Astrocyte (in vitro differentiated cells and primary cell): ENCODE measurements around the gene DHX29. TPM values are rescaled to one million over a fixed set of nuclear protein-coding genes. Genes with fewer than 3 reads are reported as not detected.

Experiments
- DNase-seq: peaks from one replicate; pipeline ENCODE4 v3.0.0-alpha.2; 2010; ENCODE audit warnings: low read depth
- FAIRE-seq: peaks from 2 replicates; lab custom pipeline; 2011; peaks lifted over from hg19 to GRCh38; lab: Jason Lieb, UNC
- H2AFZ ChIP-seq: 2 replicates; pipeline ENCODE4 v1.6.0; 2012; ENCODE audit warnings: low read depth, low read length, inconsistent platforms
- H3K27ac ChIP-seq: 2 replicates; pipeline ENCODE4 v1.5.1; 2011; ENCODE audit warnings: low read depth, low read length, inconsistent platforms
- H3K27me3 ChIP-seq: 2 replicates; pipeline ENCODE4 v1.6.0; 2011; ENCODE audit warnings: low read length, inconsistent platforms; ENCODE audit not compliant: insufficient read depth
- H3K36me3 ChIP-seq: 2 replicates; pipeline ENCODE4 v1.5.1; 2011; ENCODE audit warnings: low read length, inconsistent platforms; ENCODE audit not compliant: insufficient read depth
- H3K4me1 ChIP-seq: 2 replicates; pipeline ENCODE4 v1.5.1; 2011; ENCODE audit warnings: low read length, inconsistent platforms; ENCODE audit not compliant: insufficient read depth
- H3K4me2 ChIP-seq: 2 replicates; pipeline ENCODE4 v1.6.0; 2012; ENCODE audit warnings: low read length, inconsistent platforms
- H3K4me3 ChIP-seq: 2 replicates; pipeline ENCODE4 v1.5.1; 2011; ENCODE audit warnings: low read depth, mild to moderate bottlenecking, low read length, inconsistent platforms; ENCODE audit not compliant: insufficient read depth
- H3K79me2 ChIP-seq: 2 replicates; pipeline ENCODE4 v1.6.0; 2012; ENCODE audit warnings: mild to moderate bottlenecking, low read length, inconsistent platforms; ENCODE audit not compliant: insufficient read depth
- H3K9ac ChIP-seq: 2 replicates; pipeline ENCODE4 v1.6.0; 2012; ENCODE audit warnings: mild to moderate bottlenecking, low read length, inconsistent platforms
- H3K9me3 ChIP-seq: 2 replicates; pipeline ENCODE4 v1.5.1; 2012; ENCODE audit warnings: low read depth, mild to moderate bottlenecking, low read length, inconsistent platforms; ENCODE audit not compliant: insufficient read depth
- H4K20me1 ChIP-seq: 2 replicates; pipeline ENCODE4 v1.6.0; 2012; ENCODE audit warnings: low read length, inconsistent platforms; ENCODE audit not compliant: insufficient read depth
- H3K27ac Mint-ChIP-seq: one replicate; pipeline ENCODE4 v1.8.0; 2021; ENCODE audit warnings: mild to moderate bottlenecking, mixed read lengths; ENCODE audit not compliant: unreplicated experiment
- H3K27me3 Mint-ChIP-seq: one replicate; pipeline ENCODE4 v1.8.0; 2021; ENCODE audit warnings: low read depth, mixed read lengths; ENCODE audit not compliant: unreplicated experiment
- H3K36me3 Mint-ChIP-seq: one replicate; pipeline ENCODE4 v1.8.0; 2021; ENCODE audit warnings: low read depth, mixed read lengths; ENCODE audit not compliant: unreplicated experiment
- H3K4me1 Mint-ChIP-seq: one replicate; pipeline ENCODE4 v1.8.0; 2021; ENCODE audit warnings: low read depth, mixed read lengths; ENCODE audit not compliant: unreplicated experiment
- H3K4me3 Mint-ChIP-seq: one replicate; pipeline ENCODE4 v1.8.0; 2021; ENCODE audit warnings: mild to moderate bottlenecking, moderate library complexity, mixed read lengths; ENCODE audit not compliant: unreplicated experiment
- H3K9me3 Mint-ChIP-seq: one replicate; pipeline ENCODE4 v1.8.0; 2021; ENCODE audit warnings: mild to moderate bottlenecking, mixed read lengths; ENCODE audit not compliant: unreplicated experiment
- EZH2 ChIP-seq: IDR thresholded peaks from 2 replicates; pipeline ENCODE4 v1.6.1; 2012; ENCODE audit warnings: mild to moderate bottlenecking, low read length, inconsistent platforms; ENCODE audit not compliant: insufficient read depth
- total RNA-seq: library from RNA; stranded (reverse); gene quantifications from 2 replicates; pipeline ENCODE4 v1.2.1, GENCODE V29; 2021
- TF ChIP-seq, protein P1 (sequence below): IDR thresholded peaks from 2 replicates; pipeline ENCODE4 v1.5.1; 2011; ENCODE audit warnings: low read depth, mild to moderate bottlenecking, inconsistent platforms, low read length, moderate library complexity; ENCODE audit not compliant: insufficient read depth

The DHX29 gene
- total RNA-seq, 1 donor from 2014 or later: 27.0 TPM

GRCh38 chr5:55226027-55226933, 81.2 kb downstream of the DHX29 start:
- H3K79me2 ChIP-seq: no peaks in the 10 kb centered on the region
- TF ChIP-seq, protein P1, sequence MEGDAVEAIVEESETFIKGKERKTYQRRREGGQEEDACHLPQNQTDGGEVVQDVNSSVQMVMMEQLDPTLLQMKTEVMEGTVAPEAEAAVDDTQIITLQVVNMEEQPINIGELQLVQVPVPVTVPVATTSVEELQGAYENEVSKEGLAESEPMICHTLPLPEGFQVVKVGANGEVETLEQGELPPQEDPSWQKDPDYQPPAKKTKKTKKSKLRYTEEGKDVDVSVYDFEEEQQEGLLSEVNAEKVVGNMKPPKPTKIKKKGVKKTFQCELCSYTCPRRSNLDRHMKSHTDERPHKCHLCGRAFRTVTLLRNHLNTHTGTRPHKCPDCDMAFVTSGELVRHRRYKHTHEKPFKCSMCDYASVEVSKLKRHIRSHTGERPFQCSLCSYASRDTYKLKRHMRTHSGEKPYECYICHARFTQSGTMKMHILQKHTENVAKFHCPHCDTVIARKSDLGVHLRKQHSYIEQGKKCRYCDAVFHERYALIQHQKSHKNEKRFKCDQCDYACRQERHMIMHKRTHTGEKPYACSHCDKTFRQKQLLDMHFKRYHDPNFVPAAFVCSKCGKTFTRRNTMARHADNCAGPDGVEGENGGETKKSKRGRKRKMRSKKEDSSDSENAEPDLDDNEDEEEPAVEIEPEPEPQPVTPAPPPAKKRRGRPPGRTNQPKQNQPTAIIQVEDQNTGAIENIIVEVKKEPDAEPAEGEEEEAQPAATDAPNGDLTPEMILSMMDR: peak; percentile 37
- no peak for TF ChIP-seq EZH2
- H3K4me2 ChIP-seq: peak overlapping the region; percentile 81
- Mint-ChIP-seq H3K27me3 (peaks cover 85% of the 10 kb centered on the region), H3K27ac (peak overlapping the region; percentile 34), H3K36me3 (peaks cover 2% of the 10 kb centered on the region), H3K4me3 (no peak overlapping the region), H3K4me1 (peaks cover 5% of the 10 kb centered on the region), H3K9me3 (peaks cover 19% of the 10 kb centered on the region)
- DNase-seq: no peak
- H3K27ac ChIP-seq: no peak overlapping the region
- H3K4me3 ChIP-seq: no peak overlapping the region
- FAIRE-seq: no peak
- peak overlapping the region; percentile 50 for H2AFZ ChIP-seq
- H3K9me3 ChIP-seq: peaks cover 2% of the 10 kb centered on the region
- H3K4me1 ChIP-seq: peaks cover 15% of the 10 kb centered on the region
- no peak overlapping the region for H3K9ac ChIP-seq
- peaks cover 14% of the 10 kb centered on the region for H4K20me1 ChIP-seq
- H3K27me3 ChIP-seq: peaks cover 90% of the 10 kb centered on the region
- no peaks in the 10 kb centered on the region for H3K36me3 ChIP-seq

DNA sequence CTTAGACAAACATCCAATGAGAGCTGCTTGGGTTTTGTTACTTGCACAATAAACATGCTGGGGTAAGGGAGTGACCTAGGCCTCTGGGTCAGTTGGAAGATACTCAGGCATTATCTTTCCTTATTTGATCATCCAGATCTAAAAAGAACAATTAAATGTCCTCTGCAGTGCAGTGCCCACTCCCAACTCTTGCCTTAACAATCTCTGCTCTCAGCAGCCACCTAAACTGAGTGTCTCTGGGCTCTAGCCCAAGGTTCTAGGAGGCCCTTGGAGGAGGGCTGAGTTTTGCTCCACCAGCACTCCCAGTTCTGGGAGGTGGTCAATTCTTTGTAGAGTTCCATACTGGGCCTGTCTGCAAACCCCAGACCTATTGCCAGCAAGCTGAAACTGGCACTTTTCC, 82.1 kb downstream of the DHX29 start:
- FAIRE-seq (no peak), DNase-seq (no peak)
- Histone ChIP-seq H3K4me1 (peaks cover 18% of the 10 kb centered on the region), H3K79me2 (no peaks in the 10 kb centered on the region), H3K27ac (no peak overlapping the region), H3K9me3 (peaks cover 2% of the 10 kb centered on the region), H3K27me3 (peaks cover 90% of the 10 kb centered on the region), H3K4me3 (no peak overlapping the region), H3K36me3 (no peaks in the 10 kb centered on the region), H3K9ac (no peak overlapping the region), H2AFZ (no peak overlapping the region), H4K20me1 (peaks cover 14% of the 10 kb centered on the region), H3K4me2 (no peak overlapping the region)
- TF ChIP-seq, protein P1: no peak
- no peak for TF ChIP-seq EZH2
- peaks cover 85% of the 10 kb centered on the region for H3K27me3 Mint-ChIP-seq
- H3K4me1 Mint-ChIP-seq: peaks cover 5% of the 10 kb centered on the region
- no peak overlapping the region for H3K4me3 Mint-ChIP-seq
- no peak overlapping the region for H3K27ac Mint-ChIP-seq
- H3K36me3 Mint-ChIP-seq: peaks cover 2% of the 10 kb centered on the region
- peaks cover 19% of the 10 kb centered on the region for H3K9me3 Mint-ChIP-seq

DNA sequence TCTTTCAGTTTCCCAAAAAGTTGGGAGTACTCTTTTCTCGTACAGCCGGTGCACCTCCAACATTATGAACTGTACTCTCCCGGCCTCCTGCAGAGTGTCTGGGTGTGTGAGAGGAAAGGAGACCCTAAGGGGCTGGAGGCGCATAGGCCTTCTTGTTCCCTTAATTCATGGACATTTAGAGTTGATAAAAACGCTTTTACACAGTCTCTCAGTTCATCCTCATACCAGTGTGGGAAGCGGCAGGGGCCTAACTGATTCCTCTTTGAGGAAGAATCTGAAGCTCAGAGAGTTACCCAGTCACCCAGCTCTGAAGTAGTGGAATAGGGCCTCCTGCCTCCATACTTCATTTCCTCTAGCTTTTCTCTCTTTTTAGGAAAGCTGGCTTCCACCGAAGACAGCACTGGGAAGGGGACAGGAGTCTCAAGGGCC, 83.7 kb downstream of the DHX29 start:
- Mint-ChIP-seq H3K4me3 (no peak overlapping the region), H3K4me1 (peaks cover 5% of the 10 kb centered on the region), H3K36me3 (no peaks in the 10 kb centered on the region), H3K9me3 (peaks cover 16% of the 10 kb centered on the region), H3K27ac (no peak overlapping the region), H3K27me3 (peaks cover 83% of the 10 kb centered on the region)
- DNase-seq: no peak
- Histone ChIP-seq H3K36me3 (no peaks in the 10 kb centered on the region), H2AFZ (peak overlapping the region; percentile 35), H4K20me1 (peaks cover 10% of the 10 kb centered on the region), H3K27ac (no peak overlapping the region), H3K27me3 (peaks cover 90% of the 10 kb centered on the region), H3K4me2 (peak overlapping the region; percentile 60), H3K9ac (no peak overlapping the region), H3K9me3 (peaks cover 2% of the 10 kb centered on the region), H3K4me3 (no peak overlapping the region), H3K79me2 (no peaks in the 10 kb centered on the region), H3K4me1 (peaks cover 18% of the 10 kb centered on the region)
- no peak for FAIRE-seq
- TF ChIP-seq, protein P1: no peak
- no peak for TF ChIP-seq EZH2
